Fibroblast of skin of right quadriceps (primary cell): ENCODE data around the gene ITPKB.
"Not testable (repeated sequence)": the region's sequence is repeated elsewhere in the genome, so short reads cannot be mapped to it uniquely, and the experiment has no call there.

ENCODE experiments used
- DNase-seq: peaks from one replicate; pipeline ENCODE4 v3.0.0-alpha.2; 2013

The ITPKB gene

DNA sequence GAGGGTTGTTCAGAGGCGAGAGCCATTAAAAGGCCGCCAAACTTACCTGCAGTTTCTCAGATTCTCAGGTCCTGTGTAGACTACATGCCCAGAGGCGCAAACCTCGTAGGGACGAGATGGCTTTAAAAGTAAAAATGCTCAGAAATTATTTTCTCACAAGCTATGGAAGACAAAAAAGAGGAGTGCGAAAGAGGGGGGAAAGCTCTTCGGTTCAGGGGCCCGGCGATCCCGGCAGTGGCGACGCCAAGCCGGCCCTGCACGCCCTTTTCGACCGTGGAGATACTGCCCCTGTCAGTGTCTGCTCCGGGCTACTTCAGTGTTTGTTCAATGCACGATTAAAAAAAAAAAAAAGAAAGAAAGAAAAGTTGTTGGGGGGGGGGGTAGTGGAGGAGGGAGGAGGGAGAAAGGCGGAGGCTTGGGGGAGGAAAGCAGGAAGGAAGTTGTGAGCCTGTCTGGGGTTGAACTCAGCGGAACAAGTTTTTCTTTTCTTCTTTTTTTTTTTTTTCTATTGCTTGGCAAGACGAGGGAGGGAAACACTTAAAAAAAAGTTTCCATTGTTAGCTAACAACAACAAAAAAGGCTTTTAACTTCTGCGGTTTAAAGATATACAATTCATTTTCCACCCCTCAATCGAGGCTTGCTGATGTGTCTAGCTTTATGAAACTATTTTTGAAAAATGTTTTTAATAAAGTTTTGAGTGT is at the start of gene ITPKB:
TSS of gene ITPKB (minus strand) at position 288 of the 701 bp plus-strand sequence. CDS start 1,824 bp downstream, outside the sequence.
- DNase-seq, result peak; percentile 64

DNA sequence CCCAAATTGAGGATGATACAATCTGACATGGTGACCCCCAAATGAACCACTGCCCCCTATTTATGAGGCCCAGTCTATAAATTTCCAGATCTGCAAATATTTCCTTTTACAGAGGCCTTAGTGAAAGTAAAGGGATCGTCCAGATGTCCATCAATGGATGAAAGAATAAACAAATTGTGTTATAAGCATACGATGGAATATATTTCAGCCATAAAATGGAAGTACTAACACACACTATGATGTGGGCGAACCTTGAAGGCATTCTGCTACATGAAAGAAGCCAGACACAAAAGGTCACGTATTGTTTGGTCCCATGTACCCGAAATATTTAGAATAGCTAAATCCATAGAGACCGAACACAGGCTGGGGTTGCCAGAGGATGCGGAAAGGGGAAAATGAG is 48.6 kb upstream of the ITPKB start:
- no peak for DNase-seq

DNA sequence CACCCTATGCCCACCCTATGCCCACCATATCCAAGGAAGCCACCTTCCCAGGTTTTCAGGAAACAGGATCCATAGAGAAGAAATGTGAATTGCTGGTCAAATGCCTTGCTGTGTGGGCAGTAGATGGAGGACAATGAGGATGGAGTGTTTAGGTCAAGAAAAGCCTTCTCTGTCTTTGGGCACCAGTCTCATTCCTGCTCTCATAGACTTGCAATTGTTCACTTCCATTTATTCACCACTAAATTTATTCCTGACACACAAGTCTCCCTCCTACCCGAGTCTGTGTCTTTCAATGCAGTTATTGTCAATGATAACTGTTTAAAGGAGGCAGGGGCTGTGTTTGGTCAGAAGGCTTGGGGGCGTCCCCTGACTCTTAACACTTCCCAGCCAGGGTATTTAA is 48.0 kb upstream of the ITPKB start:
- no peak for DNase-seq

DNA sequence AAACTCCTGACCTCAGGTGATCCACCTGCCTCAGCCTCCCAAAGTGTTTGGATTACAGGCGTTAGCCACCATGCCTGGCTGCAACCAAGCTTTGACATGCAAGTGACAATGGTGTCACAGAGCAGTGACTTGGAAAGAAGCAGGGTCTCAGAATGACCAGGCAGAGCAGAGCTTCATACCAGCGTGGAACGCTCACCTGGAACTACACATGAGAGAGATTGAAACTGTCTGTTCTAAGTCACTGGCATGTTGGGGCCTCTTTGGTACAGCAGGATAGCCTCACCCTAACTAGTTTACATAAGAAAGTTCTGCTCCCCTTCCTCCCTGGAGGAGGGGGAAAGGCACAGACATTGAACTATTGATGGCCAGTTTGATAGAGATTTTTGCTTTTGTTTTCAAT is 47.5 kb upstream of the ITPKB start:
- DNase-seq, result no peak

DNA sequence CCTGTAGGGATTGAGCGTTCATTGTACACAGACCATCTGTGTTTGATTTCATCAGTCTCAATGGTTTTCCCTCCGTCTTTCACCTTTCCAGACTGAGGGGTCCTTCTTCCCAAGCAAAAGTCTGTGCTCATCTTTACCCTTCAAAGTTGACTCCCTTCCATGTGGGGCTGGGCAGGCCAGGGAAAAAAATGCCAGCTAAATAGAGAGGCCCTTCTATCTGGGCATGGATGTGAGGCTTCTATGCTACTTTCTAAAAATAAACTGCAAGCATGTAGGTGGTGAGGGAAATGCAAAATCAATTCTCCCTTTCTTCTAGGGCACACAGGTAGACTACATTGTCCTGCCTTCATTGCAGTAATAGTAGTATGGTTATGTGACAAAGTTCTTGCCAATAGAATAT is 46.7 kb upstream of the ITPKB start:
- no peak for DNase-seq

DNA sequence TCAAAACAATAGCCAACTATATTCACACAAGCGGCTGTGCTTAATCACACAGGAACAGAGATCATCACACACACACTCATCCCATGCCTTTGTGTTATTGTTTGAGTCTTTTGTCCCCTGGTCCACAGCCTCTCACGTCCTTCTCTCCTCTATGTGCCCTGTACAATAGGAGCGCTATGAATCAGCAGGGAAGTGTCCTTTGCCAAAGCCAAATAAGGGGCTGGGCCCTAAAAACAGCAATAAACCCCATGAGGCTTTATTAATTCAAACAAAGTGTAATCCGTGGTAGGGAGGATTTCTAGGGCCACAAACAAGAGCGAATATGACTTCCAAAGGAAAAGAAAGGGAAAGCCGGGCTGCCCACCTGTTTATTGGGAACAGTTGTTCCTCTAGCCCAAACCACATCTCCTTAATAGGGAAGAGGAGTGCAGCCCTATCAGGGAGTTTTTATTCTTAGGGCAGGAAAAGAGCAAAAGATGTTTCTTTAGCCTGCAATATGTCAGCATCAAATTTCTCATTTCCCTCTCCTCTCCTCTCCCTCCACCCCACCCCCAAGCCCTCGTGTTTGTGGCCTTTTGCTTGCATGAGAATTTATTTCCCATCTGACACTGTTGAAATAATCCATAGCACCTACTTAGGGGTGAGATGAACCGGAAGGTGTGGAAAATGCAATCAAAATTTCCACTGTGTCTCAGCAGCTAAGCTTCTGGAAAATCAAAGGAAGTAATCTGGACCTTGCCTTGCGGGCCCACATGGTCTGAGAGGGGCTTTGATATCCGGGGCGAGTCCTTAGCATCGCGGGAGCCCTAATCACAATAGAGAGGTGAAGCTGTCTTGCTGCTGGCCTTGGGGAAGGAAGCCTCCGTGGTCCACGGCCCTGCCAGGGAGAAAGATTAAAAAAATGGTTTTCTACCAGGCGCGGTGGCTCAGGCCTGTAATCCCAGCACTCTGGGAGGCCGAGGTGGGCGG is 45.3 kb upstream of the ITPKB start:
- no peak for DNase-seq

DNA sequence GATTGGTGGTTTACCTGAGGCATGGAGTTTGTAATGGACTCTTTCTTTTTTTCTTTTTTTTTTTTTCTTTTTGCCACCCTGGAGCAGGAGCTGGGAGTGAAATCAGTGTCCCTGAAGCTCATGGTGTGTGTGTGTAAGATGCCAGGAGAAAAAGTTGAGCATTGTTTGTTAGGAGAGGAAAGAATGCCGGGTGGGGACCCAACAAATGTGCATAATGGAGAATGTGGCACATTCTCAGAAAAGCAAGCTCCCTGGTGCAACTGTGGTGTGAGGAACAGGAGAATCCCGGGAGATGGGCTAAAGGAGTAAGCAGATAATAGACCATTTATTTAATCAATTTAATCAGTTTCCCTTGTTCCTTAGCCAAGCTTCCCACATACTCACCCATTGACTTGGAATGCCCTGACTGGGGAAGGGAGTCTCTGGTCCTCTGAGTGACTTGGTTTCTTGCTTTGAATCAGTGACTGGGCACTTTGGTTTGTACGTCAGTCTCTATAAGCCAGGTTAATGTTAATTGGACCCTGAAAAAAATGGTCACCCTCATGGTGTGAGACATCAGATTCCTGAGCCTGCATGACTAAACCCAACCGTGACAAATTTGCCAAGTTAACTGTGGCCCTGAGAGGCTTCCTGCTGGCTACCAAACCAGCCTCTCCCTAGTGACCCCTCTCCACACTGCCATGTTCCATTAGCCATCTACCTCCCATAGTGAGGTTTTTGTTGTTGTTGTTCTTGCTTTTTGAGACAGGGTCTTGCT is 43.9 kb upstream of the ITPKB start:
- no peak for DNase-seq

DNA sequence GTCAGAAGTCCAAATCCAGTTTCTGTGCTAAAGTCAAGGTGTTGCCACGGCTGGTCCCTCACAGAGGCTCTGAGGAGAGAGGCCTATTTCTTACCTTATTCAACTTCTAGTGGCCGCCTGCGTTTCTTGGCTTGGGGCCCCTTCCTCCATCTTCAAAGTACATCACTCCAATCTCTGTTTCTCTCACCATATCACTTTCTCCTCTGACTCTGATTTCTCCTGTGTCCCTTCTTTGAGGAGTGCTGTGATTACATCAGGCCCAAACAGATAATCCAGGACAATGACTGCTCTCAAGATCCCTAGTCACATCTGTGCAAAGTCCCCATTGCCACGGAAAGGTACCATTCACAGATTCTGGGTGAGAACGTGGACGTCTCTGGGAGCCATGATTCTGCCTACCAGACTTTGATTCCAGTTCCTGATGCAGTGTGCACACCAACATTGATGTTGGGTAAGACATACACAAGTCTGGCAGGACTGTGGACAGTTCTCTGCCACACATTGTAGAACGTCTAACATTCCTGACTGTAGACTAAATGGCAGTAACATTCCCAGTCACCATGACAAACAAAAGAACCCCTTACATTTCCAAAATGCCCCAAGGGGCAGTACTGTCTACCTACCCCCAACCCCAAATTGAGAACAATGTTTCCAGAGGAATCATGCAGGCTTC is 43.0 kb upstream of the ITPKB start:
- DNase-seq, result no peak

DNA sequence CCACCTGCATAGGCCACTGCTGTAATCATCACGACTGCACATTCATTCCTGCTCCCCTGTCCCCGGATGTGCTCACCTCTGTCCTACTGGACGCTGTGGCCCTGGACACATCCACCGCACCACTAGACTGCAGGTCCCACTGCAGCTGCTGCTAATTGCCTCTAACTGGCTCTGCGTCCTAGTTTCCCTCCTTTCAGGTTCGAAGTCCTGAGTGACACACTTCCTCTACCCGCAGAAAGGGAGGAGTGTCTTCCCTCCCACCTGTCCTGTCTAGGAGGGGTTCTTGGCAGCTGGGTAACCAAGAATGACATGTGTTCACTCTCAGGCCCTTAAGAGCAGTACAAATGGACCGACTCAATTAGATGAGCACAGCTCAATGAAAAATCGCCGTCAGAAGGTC is 40.5 kb upstream of the ITPKB start:
- DNase-seq, result no peak

DNA sequence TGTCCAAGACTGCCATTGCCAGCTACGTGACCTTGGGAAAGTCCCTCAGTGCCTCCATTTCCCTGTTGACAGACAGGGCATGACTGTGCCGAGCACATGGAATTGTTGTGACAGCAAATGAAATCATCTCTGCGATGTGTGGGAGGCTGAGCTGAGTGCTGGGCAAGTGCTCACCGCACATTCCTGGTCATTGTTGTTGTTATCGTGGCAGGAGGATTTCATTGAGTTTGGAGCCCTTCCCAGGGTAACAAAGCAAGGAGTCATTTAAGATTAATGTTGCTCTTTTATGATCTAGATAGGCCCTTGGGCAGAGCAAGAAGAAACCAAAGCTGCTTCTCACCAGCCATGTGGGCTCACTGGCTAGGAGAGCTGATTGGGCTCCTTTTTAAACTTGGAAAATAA is 39.6 kb upstream of the ITPKB start:
- DNase-seq, result peak; percentile 71

DNA sequence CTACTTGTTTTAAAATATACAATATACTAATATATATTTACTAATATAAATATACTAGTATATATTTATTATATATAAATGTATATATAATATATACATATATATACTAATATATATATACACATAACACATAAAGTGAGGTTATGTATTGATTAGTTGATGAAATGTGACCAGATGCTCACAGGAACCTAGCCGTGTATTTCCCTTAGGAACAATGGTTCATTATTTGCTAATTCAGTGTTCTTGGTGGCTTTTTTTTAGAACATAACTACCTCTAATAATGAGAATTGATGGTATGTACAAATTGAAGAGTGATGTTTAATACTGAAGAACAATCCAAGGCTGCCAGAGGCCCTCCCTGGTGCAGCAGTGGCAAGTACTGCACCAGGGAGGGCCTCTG is 37.9 kb upstream of the ITPKB start:
- DNase-seq, result no peak

DNA sequence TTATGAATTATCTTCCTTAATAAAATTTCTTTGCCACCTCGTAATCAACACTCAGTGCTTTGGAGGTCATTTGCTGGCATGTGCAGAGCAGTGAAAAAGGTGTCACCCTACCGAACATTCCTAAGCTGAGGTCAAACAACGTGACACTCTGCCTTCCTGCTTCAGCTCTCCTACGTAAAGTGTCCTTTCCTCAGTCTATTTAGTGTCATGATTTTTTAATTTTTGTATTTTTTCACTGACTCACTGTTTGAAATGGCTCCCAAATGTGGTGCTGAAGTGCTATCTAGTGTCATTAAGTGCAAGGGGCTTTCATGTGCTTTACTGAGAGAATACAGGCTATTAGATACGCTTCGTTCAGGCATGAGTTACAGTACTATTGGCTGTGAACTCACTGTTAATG is 37.0 kb upstream of the ITPKB start:
- DNase-seq, result no peak

DNA sequence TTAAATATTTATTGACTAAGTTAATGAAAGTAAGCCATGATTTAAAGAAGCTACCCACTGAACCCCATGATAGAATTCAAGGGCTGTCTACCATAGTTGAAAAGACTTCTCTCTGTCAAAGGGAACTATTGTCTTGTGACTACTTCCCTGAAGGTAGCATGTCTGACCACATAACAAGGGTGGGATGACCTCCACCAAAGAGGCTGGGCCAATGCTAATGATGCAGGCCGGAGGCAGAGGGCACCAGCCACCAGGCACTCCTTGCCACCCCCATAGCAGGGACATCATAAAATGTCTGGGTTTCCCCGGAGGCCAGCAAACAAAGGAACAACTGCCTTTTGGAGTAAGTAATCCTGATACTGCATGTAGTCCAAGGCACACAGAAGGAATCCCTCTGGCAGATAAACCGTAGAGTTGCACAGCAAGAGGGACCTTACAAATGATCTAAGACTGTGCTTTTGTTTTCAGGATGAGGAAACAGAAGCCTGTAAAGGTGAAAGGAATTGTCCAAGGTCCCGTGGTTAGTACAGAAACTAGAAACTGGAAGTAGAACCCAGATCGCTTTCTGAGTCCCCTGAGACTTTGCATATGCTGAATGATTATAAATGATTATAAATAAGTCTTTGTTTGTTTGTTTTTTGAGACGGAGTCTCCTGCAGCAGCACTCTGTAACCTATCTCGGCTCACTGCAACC is 33.5 kb upstream of the ITPKB start:
- DNase-seq, result no peak

DNA sequence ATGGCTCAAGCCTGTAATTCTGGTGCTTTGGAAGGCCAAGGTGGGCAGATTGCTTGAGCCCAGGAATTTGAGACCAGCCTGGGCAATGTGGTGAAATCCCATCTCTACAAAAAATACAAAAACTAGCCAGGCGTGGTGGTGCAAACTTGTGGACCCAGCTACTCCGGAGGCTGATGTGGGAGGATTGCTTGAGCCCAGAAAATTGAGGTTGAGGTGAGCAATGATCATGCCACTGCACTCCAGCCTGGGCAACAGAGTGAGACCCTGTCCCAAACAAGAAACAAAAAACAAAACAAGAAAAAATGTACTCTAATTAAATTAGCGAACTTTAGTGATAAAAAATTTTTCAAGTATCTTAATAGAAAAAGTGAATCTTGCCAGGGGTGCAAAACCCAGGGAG is 28.1 kb upstream of the ITPKB start:
- DNase-seq, result not testable (repeated sequence)

DNA sequence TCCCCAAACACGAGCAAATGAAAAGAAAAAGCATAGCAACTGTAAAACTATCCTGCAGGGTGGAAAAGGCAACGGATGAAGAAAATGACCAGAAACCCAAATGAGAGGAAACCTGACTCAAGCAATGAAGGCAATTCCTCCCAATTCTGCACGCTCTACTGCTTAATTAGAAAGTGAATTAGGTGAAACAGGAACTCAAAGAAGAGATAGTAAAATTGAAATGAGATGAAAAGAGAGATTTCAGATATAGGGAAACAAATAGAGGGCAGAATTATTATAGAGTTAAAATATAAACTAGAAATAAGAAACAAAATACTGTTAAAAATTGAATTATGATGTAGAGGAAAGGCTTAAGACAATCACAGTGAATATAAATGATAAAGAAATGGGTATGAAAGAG is 27.5 kb upstream of the ITPKB start:
- DNase-seq, result no peak

DNA sequence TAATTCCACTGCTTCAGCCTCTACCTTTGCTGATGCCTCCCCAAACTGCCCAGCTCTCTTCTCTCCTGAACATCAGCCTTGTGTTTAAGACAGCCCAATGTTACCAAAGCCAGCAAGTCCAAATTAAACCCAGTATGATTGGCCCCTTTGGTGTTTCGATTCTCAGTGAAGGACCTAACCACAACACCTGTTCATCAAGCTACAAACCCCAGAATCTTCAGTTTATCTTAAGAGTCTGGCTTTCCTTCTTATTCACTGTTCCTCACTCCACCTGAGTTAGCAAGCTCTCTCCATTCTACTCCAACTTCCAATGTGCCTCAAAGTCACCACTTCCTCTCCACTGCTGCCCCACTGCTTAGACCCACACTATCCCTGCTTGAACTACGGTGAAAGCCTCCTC is 25.5 kb upstream of the ITPKB start:
- no peak for DNase-seq

DNA sequence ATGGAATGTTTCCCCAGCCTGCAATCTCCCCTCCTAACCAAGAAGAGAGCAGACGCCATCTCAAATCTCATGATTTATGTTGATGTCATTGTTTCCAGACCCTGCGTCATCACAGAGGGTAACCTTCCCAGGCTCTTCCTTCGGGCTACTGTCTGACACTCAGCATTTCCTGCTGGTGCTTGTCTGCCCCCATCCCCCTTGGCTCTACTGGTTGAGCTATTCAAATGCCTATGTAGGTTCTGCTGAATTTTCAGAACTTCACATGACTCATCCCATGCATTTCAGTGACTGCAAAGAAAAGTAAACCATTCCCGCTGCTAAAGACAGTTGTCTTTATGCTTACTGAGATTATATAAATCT is 24.8 kb upstream of the ITPKB start:
- peak; percentile 87 for DNase-seq

DNA sequence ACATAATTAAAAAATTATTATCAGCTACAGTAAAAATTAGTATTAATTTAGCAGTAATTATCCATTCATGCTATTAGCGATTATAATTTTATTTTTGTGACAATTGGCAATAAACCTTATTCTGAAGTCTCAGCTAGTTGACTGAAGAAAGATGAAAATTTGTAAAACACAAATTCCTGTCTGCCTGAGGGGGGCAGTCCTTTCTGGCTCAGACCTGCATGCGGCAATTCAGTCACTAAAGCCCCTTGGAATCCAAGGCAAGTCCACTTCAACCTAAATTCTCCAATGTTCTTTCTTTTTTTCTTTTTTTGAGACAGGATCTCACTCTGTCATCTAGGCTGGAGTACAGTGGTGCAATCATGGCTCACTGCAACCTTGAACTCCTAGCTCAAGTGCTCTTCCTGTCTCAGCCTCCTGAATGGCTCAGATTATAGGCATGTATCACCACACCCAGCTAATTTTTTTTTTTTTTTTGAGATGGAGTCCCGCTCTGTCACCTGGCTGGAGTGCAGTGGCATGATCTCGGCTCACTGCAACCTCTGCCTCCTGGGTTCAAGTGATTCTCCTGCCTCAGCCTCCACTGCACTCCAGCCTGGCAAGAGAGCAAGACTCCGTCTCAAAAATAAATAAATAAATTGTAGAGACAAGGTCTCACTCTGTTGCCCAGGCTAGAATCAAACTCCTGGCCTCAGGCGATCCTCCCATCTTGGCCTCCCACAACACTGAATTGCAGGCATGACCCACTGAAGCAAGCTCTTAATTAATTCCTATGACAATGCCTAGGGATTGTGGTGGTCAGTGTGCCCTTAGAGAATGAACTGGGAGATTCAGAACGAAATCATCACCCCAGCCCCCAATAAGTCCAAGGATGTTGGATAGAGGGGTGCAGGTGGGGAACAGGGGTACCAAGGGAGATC is 24.2 kb upstream of the ITPKB start:
- DNase-seq, result no peak

DNA sequence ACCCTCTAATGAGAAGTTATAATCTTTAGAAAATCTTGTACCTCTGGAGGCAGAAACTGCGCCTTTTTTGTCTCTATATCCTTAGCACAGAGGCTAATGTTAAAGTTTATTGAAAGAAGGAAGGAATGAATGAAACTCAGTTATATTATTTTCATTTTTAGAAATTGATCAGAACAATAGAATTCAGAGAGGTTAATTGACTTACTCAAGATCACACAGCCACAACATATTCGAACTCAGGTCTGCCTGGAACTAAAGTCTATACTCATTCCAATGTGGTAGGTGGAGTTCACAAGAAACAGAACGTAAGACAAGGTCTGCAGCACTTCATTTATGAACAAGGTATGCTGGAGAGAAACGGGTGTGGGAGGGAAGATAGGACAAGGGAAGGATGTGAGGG is 23.0 kb upstream of the ITPKB start:
- DNase-seq, result no peak

DNA sequence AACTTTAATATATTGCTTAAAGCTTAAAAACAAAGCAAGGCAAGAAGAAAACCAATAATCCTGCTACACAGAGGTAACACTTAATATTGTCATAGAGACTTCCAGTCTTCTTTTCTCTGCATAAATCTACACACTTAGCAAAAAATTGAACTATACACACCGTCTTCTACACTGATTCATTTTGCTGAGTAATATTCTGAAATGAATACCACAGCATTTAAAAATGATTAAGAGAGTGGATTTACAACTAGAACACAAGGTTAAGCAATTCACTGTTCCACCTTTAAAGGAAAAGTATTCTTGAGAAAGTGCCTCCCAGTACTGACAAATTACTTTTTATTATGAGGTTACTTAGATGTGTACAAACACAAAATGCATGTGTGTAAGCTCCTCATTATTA is 22.2 kb upstream of the ITPKB start:
- no peak for DNase-seq
